IMR-90 (cell line): ENCODE measurements around the gene NTM. TPM values are rescaled to one million over a fixed set of nuclear protein-coding genes. Genes with fewer than 3 reads are reported as not detected.

ENCODE experiments used
- ATAC-seq: fragments of 200-7000 bp; cut with Tn5 transposase; 2 replicates; pipeline ENCODE4 v1.9.1; 2020; ENCODE audit warnings: low read depth, mild to moderate bottlenecking, moderate library complexity
- BruUV-seq: library from RNA; stranded (reverse); fragments of 400-500 nt; replicated peaks from 2 replicates; lab custom pipeline; 2021; lab: Mats Ljungman, UMichigan
- CTCF ChIA-PET: fragments of 300-600 bp; formaldehyde crosslinking; extraction: SDS; loops from one replicate; lab custom pipeline; 2021; ENCODE audit warnings: antibody characterized with exemption; lab: Yijun Ruan, JAX
- POLR2A ChIA-PET: fragments of 300-600 bp; sonication (Branson Sonifier 250); formaldehyde crosslinking; loops from one replicate; lab custom pipeline; 2022; ENCODE audit warnings: antibody characterized with exemption; ENCODE audit not compliant: unreplicated experiment; lab: Charles Lee
- DNase-seq: peaks from one replicate; pipeline ENCODE4 v3.0.0; 2013
- H2AFZ ChIP-seq: replicated peaks from 2 replicates; pipeline ENCODE3; 2013; ENCODE audit warnings: low read length, mild to moderate bottlenecking; ENCODE audit not compliant: poor library complexity
- H2AK5ac ChIP-seq: 2 replicates; pipeline ENCODE4 v1.6.1; 2013; ENCODE audit warnings: low read depth, low read length, inconsistent platforms
- H2AK9ac ChIP-seq: replicated peaks from 2 replicates; pipeline ENCODE3; 2013; ENCODE audit warnings: mild to moderate bottlenecking, low read depth, low read length, moderate library complexity; ENCODE audit not compliant: poor library complexity
- H2BK120ac ChIP-seq: 2 replicates; pipeline ENCODE4 v1.6.1; 2013; ENCODE audit warnings: low read depth, low read length, inconsistent platforms
- H2BK15ac ChIP-seq: 3 replicates; pipeline ENCODE4 v1.6.1; 2013; ENCODE audit warnings: low read depth, low read length, inconsistent platforms
- H2BK20ac ChIP-seq: 2 replicates; pipeline ENCODE4 v1.6.1; 2013; ENCODE audit warnings: low read depth, mild to moderate bottlenecking, inconsistent platforms, low read length, moderate library complexity
- H2BK5ac ChIP-seq: 2 replicates; pipeline ENCODE4 v1.6.1; 2013; ENCODE audit warnings: mild to moderate bottlenecking, low read depth, low read length, inconsistent platforms; ENCODE audit not compliant: poor library complexity, severe bottlenecking
- H3K14ac ChIP-seq: replicated peaks from 2 replicates; pipeline ENCODE4 v1.6.1; 2013; ENCODE audit warnings: low read depth, low read length, inconsistent platforms
- H3K18ac ChIP-seq: 2 replicates; pipeline ENCODE4 v1.6.1; 2013; ENCODE audit warnings: low read depth, low read length, control low read depth
- H3K23ac ChIP-seq: 2 replicates; pipeline ENCODE4 v1.6.1; 2013; ENCODE audit warnings: low read depth, low read length, inconsistent platforms
- H3K27ac ChIP-seq: 2 replicates; pipeline ENCODE4 v1.5.1; 2013; ENCODE audit warnings: mild to moderate bottlenecking, control low read depth, low read length; ENCODE audit not compliant: insufficient read depth
- H3K27me3 ChIP-seq: 2 replicates; pipeline ENCODE4 v1.6.1; 2013; ENCODE audit warnings: low read length; ENCODE audit not compliant: control insufficient read depth, insufficient read depth
- H3K36me3 ChIP-seq: 2 replicates; pipeline ENCODE4 v1.6.1; 2013; ENCODE audit warnings: low read length, mixed read lengths; ENCODE audit not compliant: control insufficient read depth, insufficient read depth
- H3K4ac ChIP-seq: 2 replicates; pipeline ENCODE4 v1.6.1; 2013; ENCODE audit warnings: low read depth, low read length, inconsistent platforms
- H3K4me1 ChIP-seq: 2 replicates; pipeline ENCODE4 v1.6.1; 2013; ENCODE audit warnings: low read length, mixed read lengths; ENCODE audit not compliant: control insufficient read depth, insufficient read depth
- H3K4me2 ChIP-seq: 2 replicates; pipeline ENCODE4 v1.6.1; 2013; ENCODE audit warnings: low read depth, mild to moderate bottlenecking, control low read depth, low read length, moderate library complexity
- H3K4me3 ChIP-seq: 2 replicates; pipeline ENCODE4 v1.5.1; 2013; ENCODE audit warnings: low read depth, mild to moderate bottlenecking, control low read depth, low read length, moderate library complexity; ENCODE audit not compliant: insufficient read depth
- H3K56ac ChIP-seq: 2 replicates; pipeline ENCODE4 v1.6.1; 2013; ENCODE audit warnings: low read length, inconsistent platforms; ENCODE audit not compliant: insufficient read depth; ENCODE audit errors: extremely low read depth
- H3K79me1 ChIP-seq, 2 experiments: 2 replicates each; pipeline ENCODE4 v1.6.1; 2013; ENCODE audit warnings: low read length in 2 of 2, inconsistent platforms in 1 of 2, low read depth in 1 of 2
- H3K9ac ChIP-seq: 2 replicates; pipeline ENCODE4 v1.6.1; 2013; ENCODE audit warnings: low read depth, low read length, control low read depth
- H3K9me1 ChIP-seq: 2 replicates; pipeline ENCODE4 v1.6.1; 2013; ENCODE audit warnings: low read length, inconsistent platforms; ENCODE audit not compliant: insufficient read depth
- H3K9me3 ChIP-seq: 2 replicates; pipeline ENCODE4 v1.6.1; 2013; ENCODE audit warnings: low read length; ENCODE audit not compliant: control insufficient read depth, insufficient read depth
- H4K20me1 ChIP-seq: 2 replicates; pipeline ENCODE4 v1.6.1; 2013; ENCODE audit warnings: low read length, inconsistent platforms; ENCODE audit not compliant: insufficient read depth
- H4K5ac ChIP-seq: 2 replicates; pipeline ENCODE4 v1.6.1; 2013; ENCODE audit warnings: mild to moderate bottlenecking, low read depth, low read length, control low read depth
- H4K8ac ChIP-seq, 2 experiments: 2 replicates each; pipeline ENCODE4 v1.6.1; 2013; ENCODE audit warnings: low read depth in 2 of 2, low read length in 2 of 2, control low read depth in 1 of 2, inconsistent platforms in 1 of 2
- H4K91ac ChIP-seq: 2 replicates; pipeline ENCODE4 v1.6.1; 2013; ENCODE audit warnings: low read depth, low read length, inconsistent platforms; ENCODE audit not compliant: insufficient read depth
- BHLHE40 ChIP-seq: fragments of 150-350 bp; IDR thresholded peaks from 2 replicates; pipeline ENCODE4 v1.6.1; 2016; ENCODE audit warnings: mild to moderate bottlenecking, low read depth, low read length
- FOS ChIP-seq: fragments of 150-350 bp; IDR thresholded peaks from 2 replicates; pipeline ENCODE4 v1.6.1; 2016; ENCODE audit warnings: low read depth, low read length
- MAZ ChIP-seq: IDR thresholded peaks from 2 replicates; pipeline ENCODE4 v1.6.1; 2012; ENCODE audit warnings: low read depth, mild to moderate bottlenecking, low read length, improper control_type of control experiment, moderate library complexity, borderline replicate concordance
- MXI1 ChIP-seq: IDR thresholded peaks from 2 replicates; pipeline ENCODE4 v1.6.1; 2012; ENCODE audit warnings: low read depth, mild to moderate bottlenecking, low read length, moderate library complexity, borderline replicate concordance
- POLR2A ChIP-seq: IDR thresholded peaks from 2 replicates; pipeline ENCODE4 v1.6.1; 2012; ENCODE audit warnings: mild to moderate bottlenecking, low read depth, low read length
- RAD21 ChIP-seq: IDR thresholded peaks from 2 replicates; pipeline ENCODE4 v1.6.1; 2012; ENCODE audit warnings: low read length, improper control_type of control experiment
- RFX5 ChIP-seq: IDR thresholded peaks from 2 replicates; pipeline ENCODE4 v1.8.0; 2012; ENCODE audit warnings: low read depth, mild to moderate bottlenecking, low read length, moderate library complexity
- USF2 ChIP-seq: fragments of 150-350 bp; IDR thresholded peaks from 2 replicates; pipeline ENCODE4 v1.6.1; 2017; ENCODE audit warnings: mild to moderate bottlenecking, antibody characterized with exemption, low read length, low read depth
- WGBS, 2 experiments: methylation state at CpG; one replicate each; pipeline versions ENCODE4 v1.1.5 to v1.1.7; 2013; ENCODE audit warnings: missing lambda C conversion rate in 2 of 2; ENCODE audit not compliant: insufficient read length in 1 of 2; ENCODE audit errors: extremely low coverage in 2 of 2; 5-methylcytosine and 5-hydroxymethylcytosine counted together
- dilution Hi-C: fragments of 300-500 bp; cut with HindIII; formaldehyde crosslinking; loops from one replicate; pipeline ENCODE4 v1.14.3; 2018; ENCODE audit warnings: low sequenced_read_pairs; ENCODE audit not compliant: unreplicated experiment
- in situ Hi-C: fragments of 300-500 bp; cut with MboI; formaldehyde crosslinking; loops from 3 replicates; pipeline ENCODE4 v1.14.3; 2019; ENCODE audit warnings: low sequenced_read_pairs, inconsistent platforms, mixed read lengths
- intact Hi-C: fragments of 100-400 bp; cut with micrococcal nuclease; formaldehyde crosslinking; loops from 2 replicates; pipeline ENCODE4 v1.10.0; 2022
- polyA plus RNA-seq, 3 experiments: library from polyadenylated mRNA; depleted of rRNA; stranded (reverse); fragments of >200 nt; gene quantifications; 2 replicates each; pipeline ENCODE4 v1.2.3, GENCODE V29; 2012; ENCODE audit warnings: low replicate concordance in 1 of 3
- total RNA-seq: library from RNA; depleted of rRNA; stranded (reverse); fragments of >200 nt; gene quantifications from 2 replicates; pipeline ENCODE4 v1.2.3, GENCODE V29; 2012

The NTM gene
- total and polyA plus RNA-seq, 2 of the 4 experiments (the other 2 are of a cell fraction), result 19.5 to 25.5 TPM

- Histone ChIP-seq H3K4me2 (no peak overlapping the region), H3K9ac (no peak overlapping the region), H2BK120ac (no peak overlapping the region), H3K9me3 (no peaks in the 10 kb centered on the region), H2BK5ac (no peak overlapping the region), H2BK20ac (no peak overlapping the region), H4K5ac (no peak overlapping the region), H4K8ac (no peak overlapping the region), H4K20me1 (no peaks in the 10 kb centered on the region), H2BK15ac (no peak overlapping the region), H3K36me3 (no peaks in the 10 kb centered on the region), H3K18ac (no peak overlapping the region), H3K79me1 (no peaks in the 10 kb centered on the region), H2AK9ac (no peak overlapping the region), H3K27ac (no peak overlapping the region), H3K4me1 (no peaks in the 10 kb centered on the region), H2AK5ac (no peak overlapping the region), H3K56ac (no peak overlapping the region), H2AFZ (no peak overlapping the region), H4K91ac (no peak overlapping the region), H3K4me3 (no peak overlapping the region), H3K9me1 (peaks cover 4% of the 10 kb centered on the region), H3K27me3 (no peaks in the 10 kb centered on the region), H3K14ac (no peak overlapping the region), H3K23ac (no peak overlapping the region), H3K4ac (no peak overlapping the region)
- in situ Hi-C loops, result no loop called here
- DNase-seq (no peak), ATAC-seq (no peak)
- POLR2A ChIA-PET, result no interaction called here
- CTCF ChIA-PET, result no interaction called here
- dilution Hi-C loops, result no loop called here
- no peak for TF ChIP-seq FOS
- no peak for TF ChIP-seq RAD21
- TF ChIP-seq MXI1, result no peak
- TF ChIP-seq USF2, result no peak
- no peak for TF ChIP-seq POLR2A
- TF ChIP-seq MAZ, result no peak
- no peak for TF ChIP-seq BHLHE40
- no peak for TF ChIP-seq RFX5
- BruUV-seq, result no TSS peak
- intact Hi-C loops, result no loop called here
- no CpG with 5 or more reads among the region's 5 CpGs for WGBS, 2 experiments
Measured at GRCh38 chr11:132206993-132207392, 836.6 kb downstream of the NTM start.
